HEK293 (cell line): Measurements from ENCODE around the gene RNF166.

ENCODE experiments used
- SP2 ChIP-seq: fragments of 450-650 bp; formaldehyde crosslinking; IDR thresholded peaks from 2 replicates; pipeline ENCODE4 v1.5.1; 2016; ENCODE audit warnings: missing biosample characterization, missing genetic modification characterization
- TRIM28 ChIP-seq: IDR thresholded peaks from 2 replicates; pipeline ENCODE4 v1.6.1; 2011; ENCODE audit warnings: low read length, control low read depth, borderline replicate concordance
- ZNF114 ChIP-seq: fragments of 450-650 bp; formaldehyde crosslinking; IDR thresholded peaks from 2 replicates; pipeline ENCODE4 v1.5.0; 2017; ENCODE audit warnings: missing biosample characterization, missing genetic modification characterization
- ZNF138 ChIP-seq: fragments of 450-650 bp; formaldehyde crosslinking; IDR thresholded peaks from 2 replicates; pipeline ENCODE4 v1.5.1; 2016; ENCODE audit warnings: missing biosample characterization, missing genetic modification characterization, borderline replicate concordance
- ZNF239 ChIP-seq: fragments of 450-650 bp; formaldehyde crosslinking; IDR thresholded peaks from 2 replicates; pipeline ENCODE4 v1.5.1; 2016; ENCODE audit warnings: missing biosample characterization, missing genetic modification characterization
- ZNF398 ChIP-seq: fragments of 450-650 bp; formaldehyde crosslinking; IDR thresholded peaks from 2 replicates; pipeline ENCODE4 v1.5.1; 2017; ENCODE audit warnings: missing biosample characterization, missing genetic modification characterization
- ZNF416 ChIP-seq: fragments of 450-650 bp; formaldehyde crosslinking; IDR thresholded peaks from 2 replicates; pipeline ENCODE4 v1.5.1; 2016; ENCODE audit warnings: missing biosample characterization, missing genetic modification characterization
- ZNF48 ChIP-seq: fragments of 450-650 bp; formaldehyde crosslinking; IDR thresholded peaks from 2 replicates; pipeline ENCODE4 v1.5.1; 2016; ENCODE audit warnings: missing biosample characterization, missing genetic modification characterization
- ZNF664 ChIP-seq: fragments of 450-650 bp; formaldehyde crosslinking; IDR thresholded peaks from 2 replicates; pipeline ENCODE4 v1.5.1; 2016; ENCODE audit warnings: missing biosample characterization, missing genetic modification characterization
- TF ChIP-seq, protein P1 (sequence below): fragments of 450-650 bp; formaldehyde crosslinking; IDR thresholded peaks from 2 replicates; pipeline ENCODE4 v1.5.1; 2016; ENCODE audit warnings: missing biosample characterization, missing genetic modification characterization

DNA sequence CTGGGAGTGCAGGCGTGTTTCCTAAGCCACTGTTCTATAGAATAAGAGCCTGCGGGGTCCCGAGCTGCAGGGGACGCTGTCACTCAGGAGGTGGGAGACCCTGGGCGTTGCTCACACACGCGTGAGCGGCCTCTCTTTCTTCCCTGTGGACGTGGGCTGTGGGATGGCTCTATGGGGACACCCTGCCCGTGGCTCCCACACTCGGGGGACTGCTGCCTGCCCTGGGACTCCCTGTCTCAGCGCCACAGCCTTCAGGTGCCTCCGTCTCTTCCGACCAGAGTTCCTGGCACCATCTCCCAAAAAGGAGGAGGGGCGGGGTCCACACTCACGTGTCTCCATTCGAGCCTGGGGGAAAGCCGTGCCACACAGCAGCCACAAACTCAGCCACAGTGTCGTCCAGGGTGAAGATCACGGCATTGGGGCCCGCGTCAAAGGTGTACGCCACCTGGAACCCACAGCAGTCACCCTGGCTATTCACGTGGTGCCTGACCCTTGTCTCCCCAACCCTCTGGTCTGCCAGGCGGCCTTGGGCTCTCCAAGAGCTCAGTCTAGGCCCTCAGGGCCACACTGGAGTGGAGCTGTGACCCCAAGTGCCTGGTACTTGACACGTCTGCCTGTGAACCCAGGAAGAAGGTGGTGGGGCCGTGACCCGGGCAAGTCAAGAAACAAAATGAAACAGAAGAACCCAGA lies 51.7 kb downstream of the RNF166 start:
- TF ChIP-seq, protein P1, sequence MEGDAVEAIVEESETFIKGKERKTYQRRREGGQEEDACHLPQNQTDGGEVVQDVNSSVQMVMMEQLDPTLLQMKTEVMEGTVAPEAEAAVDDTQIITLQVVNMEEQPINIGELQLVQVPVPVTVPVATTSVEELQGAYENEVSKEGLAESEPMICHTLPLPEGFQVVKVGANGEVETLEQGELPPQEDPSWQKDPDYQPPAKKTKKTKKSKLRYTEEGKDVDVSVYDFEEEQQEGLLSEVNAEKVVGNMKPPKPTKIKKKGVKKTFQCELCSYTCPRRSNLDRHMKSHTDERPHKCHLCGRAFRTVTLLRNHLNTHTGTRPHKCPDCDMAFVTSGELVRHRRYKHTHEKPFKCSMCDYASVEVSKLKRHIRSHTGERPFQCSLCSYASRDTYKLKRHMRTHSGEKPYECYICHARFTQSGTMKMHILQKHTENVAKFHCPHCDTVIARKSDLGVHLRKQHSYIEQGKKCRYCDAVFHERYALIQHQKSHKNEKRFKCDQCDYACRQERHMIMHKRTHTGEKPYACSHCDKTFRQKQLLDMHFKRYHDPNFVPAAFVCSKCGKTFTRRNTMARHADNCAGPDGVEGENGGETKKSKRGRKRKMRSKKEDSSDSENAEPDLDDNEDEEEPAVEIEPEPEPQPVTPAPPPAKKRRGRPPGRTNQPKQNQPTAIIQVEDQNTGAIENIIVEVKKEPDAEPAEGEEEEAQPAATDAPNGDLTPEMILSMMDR (tag by site-specific recombination): no peak
- TF ChIP-seq ZNF48 (tag by site-specific recombination) (no peak), ZNF398 (no peak), ZNF416 (no peak), ZNF138 (tag by site-specific recombination) (no peak), ZNF239 (tag by site-specific recombination) (no peak), ZNF664 (no peak), SP2 (tag by site-specific recombination) (no peak), ZNF114 (tag by site-specific recombination) (no peak), TRIM28 (no peak)
